ENCODE results near the gene THNSL1.

DNA sequence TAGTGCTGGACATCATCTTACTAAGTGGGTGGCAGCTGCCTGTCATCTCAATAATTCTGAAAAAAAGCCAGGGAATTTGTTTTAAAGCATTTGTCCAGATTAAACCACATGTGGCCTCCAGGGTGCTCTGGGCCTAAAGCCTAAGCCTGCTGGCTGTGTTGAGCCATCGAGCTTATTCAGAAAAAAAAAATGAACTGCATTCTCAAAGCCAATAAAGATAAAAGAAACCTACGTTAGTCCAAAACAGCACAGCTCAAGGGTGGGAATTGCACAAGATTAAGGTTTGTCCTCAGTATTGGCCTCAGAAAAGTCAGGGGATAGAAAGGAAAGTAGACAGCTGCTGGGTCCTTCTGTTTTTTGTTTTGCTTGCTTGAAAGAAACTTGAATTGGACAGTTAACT lies 41.4 kb upstream of the THNSL1 start:
- no peak for TF ChIP-seq ZNF202 (tag by site-specific recombination; IDR thresholded peaks at IDR 0.05; ENCODE audit: borderline replicate concordance)
- no peak for TF ChIP-seq ZNF416 (tag by site-specific recombination; IDR thresholded peaks at IDR 0.05)
- TF ChIP-seq, protein P1, sequence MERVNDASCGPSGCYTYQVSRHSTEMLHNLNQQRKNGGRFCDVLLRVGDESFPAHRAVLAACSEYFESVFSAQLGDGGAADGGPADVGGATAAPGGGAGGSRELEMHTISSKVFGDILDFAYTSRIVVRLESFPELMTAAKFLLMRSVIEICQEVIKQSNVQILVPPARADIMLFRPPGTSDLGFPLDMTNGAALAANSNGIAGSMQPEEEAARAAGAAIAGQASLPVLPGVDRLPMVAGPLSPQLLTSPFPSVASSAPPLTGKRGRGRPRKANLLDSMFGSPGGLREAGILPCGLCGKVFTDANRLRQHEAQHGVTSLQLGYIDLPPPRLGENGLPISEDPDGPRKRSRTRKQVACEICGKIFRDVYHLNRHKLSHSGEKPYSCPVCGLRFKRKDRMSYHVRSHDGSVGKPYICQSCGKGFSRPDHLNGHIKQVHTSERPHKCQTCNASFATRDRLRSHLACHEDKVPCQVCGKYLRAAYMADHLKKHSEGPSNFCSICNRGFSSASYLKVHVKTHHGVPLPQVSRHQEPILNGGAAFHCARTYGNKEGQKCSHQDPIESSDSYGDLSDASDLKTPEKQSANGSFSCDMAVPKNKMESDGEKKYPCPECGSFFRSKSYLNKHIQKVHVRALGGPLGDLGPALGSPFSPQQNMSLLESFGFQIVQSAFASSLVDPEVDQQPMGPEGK (tag by site-specific recombination; IDR thresholded peaks at IDR 0.05): no peak
- TF ChIP-seq, protein P2, sequence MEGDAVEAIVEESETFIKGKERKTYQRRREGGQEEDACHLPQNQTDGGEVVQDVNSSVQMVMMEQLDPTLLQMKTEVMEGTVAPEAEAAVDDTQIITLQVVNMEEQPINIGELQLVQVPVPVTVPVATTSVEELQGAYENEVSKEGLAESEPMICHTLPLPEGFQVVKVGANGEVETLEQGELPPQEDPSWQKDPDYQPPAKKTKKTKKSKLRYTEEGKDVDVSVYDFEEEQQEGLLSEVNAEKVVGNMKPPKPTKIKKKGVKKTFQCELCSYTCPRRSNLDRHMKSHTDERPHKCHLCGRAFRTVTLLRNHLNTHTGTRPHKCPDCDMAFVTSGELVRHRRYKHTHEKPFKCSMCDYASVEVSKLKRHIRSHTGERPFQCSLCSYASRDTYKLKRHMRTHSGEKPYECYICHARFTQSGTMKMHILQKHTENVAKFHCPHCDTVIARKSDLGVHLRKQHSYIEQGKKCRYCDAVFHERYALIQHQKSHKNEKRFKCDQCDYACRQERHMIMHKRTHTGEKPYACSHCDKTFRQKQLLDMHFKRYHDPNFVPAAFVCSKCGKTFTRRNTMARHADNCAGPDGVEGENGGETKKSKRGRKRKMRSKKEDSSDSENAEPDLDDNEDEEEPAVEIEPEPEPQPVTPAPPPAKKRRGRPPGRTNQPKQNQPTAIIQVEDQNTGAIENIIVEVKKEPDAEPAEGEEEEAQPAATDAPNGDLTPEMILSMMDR (tag by site-specific recombination; IDR thresholded peaks at IDR 0.05): no peak
- no peak for TF ChIP-seq SP2 (tag by site-specific recombination; IDR thresholded peaks at IDR 0.05)
- no peak for TF ChIP-seq ZNF175 (tag by site-specific recombination; IDR thresholded peaks at IDR 0.05)
- TF ChIP-seq, protein P3, sequence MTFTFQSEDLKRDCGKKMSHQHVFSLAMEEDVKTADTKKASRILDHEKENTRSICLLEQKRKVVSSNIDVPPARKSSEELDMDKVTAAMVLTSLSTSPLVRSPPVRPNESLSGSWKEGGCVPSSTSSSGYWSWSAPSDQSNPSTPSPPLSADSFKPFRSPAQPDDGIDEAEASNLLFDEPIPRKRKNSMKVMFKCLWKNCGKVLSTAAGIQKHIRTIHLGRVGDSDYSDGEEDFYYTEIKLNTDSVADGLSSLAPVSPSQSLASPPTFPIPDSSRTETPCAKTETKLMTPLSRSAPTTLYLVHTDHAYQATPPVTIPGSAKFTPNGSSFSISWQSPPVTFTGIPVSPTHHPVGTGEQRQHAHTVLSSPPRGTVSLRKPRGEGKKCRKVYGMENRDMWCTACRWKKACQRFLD (tag by site-specific recombination; IDR thresholded peaks at IDR 0.05): no peak
- no peak for TF ChIP-seq ZNF10 (tag by site-specific recombination; IDR thresholded peaks at IDR 0.05)
- TF ChIP-seq, protein P4, sequence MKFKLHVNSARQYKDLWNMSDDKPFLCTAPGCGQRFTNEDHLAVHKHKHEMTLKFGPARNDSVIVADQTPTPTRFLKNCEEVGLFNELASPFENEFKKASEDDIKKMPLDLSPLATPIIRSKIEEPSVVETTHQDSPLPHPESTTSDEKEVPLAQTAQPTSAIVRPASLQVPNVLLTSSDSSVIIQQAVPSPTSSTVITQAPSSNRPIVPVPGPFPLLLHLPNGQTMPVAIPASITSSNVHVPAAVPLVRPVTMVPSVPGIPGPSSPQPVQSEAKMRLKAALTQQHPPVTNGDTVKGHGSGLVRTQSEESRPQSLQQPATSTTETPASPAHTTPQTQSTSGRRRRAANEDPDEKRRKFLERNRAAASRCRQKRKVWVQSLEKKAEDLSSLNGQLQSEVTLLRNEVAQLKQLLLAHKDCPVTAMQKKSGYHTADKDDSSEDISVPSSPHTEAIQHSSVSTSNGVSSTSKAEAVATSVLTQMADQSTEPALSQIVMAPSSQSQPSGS (tag by site-specific recombination; IDR thresholded peaks at IDR 0.05; ENCODE audit: low read depth): no peak
- TF ChIP-seq, protein P5, sequence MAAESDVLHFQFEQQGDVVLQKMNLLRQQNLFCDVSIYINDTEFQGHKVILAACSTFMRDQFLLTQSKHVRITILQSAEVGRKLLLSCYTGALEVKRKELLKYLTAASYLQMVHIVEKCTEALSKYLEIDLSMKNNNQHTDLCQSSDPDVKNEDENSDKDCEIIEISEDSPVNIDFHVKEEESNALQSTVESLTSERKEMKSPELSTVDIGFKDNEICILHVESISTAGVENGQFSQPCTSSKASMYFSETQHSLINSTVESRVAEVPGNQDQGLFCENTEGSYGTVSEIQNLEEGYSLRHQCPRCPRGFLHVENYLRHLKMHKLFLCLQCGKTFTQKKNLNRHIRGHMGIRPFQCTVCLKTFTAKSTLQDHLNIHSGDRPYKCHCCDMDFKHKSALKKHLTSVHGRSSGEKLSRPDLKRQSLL (tag by site-specific recombination; IDR thresholded peaks at IDR 0.05): no peak
- TF ChIP-seq, protein P6, sequence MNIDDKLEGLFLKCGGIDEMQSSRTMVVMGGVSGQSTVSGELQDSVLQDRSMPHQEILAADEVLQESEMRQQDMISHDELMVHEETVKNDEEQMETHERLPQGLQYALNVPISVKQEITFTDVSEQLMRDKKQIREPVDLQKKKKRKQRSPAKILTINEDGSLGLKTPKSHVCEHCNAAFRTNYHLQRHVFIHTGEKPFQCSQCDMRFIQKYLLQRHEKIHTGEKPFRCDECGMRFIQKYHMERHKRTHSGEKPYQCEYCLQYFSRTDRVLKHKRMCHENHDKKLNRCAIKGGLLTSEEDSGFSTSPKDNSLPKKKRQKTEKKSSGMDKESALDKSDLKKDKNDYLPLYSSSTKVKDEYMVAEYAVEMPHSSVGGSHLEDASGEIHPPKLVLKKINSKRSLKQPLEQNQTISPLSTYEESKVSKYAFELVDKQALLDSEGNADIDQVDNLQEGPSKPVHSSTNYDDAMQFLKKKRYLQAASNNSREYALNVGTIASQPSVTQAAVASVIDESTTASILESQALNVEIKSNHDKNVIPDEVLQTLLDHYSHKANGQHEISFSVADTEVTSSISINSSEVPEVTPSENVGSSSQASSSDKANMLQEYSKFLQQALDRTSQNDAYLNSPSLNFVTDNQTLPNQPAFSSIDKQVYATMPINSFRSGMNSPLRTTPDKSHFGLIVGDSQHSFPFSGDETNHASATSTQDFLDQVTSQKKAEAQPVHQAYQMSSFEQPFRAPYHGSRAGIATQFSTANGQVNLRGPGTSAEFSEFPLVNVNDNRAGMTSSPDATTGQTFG (tag by site-specific recombination; IDR thresholded peaks at IDR 0.05; ENCODE audit: borderline replicate concordance): no peak
- no peak for TF ChIP-seq KLF10 (tag by site-specific recombination; IDR thresholded peaks at IDR 0.05)
- no peak for TF ChIP-seq ZNF132 (tag by site-specific recombination; IDR thresholded peaks at IDR 0.05; ENCODE audit: borderline replicate concordance)
